ENCODE data around the gene PLA2G12A. TPM values are rescaled to one million over a fixed set of nuclear protein-coding genes. Genes with fewer than 3 reads are reported as not detected.
"Not testable (repeated sequence)": the region's sequence is repeated elsewhere in the genome, so short reads cannot be mapped to it uniquely, and the experiment has no call there.

The PLA2G12A gene
- total RNA-seq, 1 donor from 2014 or later = 43.4 TPM

DNA sequence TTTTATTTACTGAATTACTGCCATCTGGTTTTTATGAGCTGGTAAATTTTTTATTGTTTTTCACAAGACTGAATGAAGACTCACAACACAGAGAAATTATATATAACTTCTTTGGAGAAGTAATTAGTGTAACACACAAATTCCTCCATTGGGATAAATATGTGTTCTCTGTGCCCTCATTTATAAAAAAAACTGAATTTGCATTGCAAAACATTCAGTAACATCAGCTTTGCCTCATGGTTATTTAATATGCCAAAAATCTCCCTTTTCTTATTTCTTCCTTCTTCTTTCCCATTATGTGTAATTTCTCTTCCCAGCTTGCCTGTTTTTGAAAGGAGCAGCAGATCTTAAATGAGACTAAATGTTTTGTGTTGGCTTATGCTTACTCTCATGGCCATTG is 45.1 kb downstream of the PLA2G12A start:
- Mint-ChIP-seq H3K36me3 (ENCODE audit: low read depth) (peaks cover 4% of the 10 kb centered on the region), H3K27ac (ENCODE audit: unreplicated experiment) (no peak overlapping the region)
- TF ChIP-seq CTCF (IDR thresholded peaks at IDR 0.05) = no peak

DNA sequence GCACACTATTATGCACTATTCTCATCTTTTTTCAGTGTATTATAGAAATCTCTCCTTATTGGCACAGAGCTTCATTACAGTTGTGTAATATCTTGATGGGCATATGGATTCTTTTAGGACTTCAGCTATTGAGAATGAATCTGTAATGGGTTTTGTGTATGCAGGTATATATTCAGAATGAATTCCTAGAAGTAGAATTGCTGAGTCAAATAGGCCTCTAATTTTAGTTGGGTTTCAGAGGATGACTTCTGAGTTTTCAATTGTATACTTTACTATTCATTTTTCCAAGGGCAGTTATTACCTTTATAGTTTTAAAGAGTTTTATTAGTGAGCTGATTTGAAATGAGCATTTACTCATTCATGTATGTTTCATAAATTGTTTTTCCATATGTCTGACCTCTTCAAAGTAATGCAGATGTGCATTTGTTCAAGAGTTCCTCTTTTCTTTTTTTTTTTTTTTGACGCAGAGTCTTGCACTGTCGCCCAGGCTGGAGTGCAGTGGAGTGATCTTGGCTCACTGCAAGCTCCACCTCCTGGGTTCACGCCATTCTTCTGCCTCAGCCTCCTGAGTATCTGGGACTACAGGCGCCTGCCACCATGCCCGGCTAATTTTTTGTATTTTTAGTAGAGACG is 46.1 kb downstream of the PLA2G12A start:
- H3K4me1 Mint-ChIP-seq (ENCODE audit: low read depth) = no peaks in the 10 kb centered on the region
- no peak for DNase-seq (ENCODE audit: low spot score)
- no peak overlapping the region for H3K4me3 Mint-ChIP-seq (ENCODE audit: unreplicated experiment)
- no peaks in the 10 kb centered on the region for H3K9me3 Mint-ChIP-seq (ENCODE audit: low read depth)
- no peak overlapping the region for H3K27ac Mint-ChIP-seq (ENCODE audit: unreplicated experiment)
- H3K36me3 Mint-ChIP-seq (ENCODE audit: low read depth) = peaks cover 4% of the 10 kb centered on the region
- no peaks in the 10 kb centered on the region for H3K27me3 Mint-ChIP-seq (ENCODE audit: low read depth)
- no peak for TF ChIP-seq CTCF (IDR thresholded peaks at IDR 0.05)

More for the DNA sequence above, 45.1 kb downstream of the PLA2G12A start:
- Mint-ChIP-seq H3K4me3 (ENCODE audit: unreplicated experiment) (no peak overlapping the region), H3K4me1 (ENCODE audit: low read depth) (no peaks in the 10 kb centered on the region), H3K9me3 (ENCODE audit: low read depth) (no peaks in the 10 kb centered on the region), H3K27me3 (ENCODE audit: low read depth) (no peaks in the 10 kb centered on the region)
- DNase-seq (ENCODE audit: low spot score) = no peak

DNA sequence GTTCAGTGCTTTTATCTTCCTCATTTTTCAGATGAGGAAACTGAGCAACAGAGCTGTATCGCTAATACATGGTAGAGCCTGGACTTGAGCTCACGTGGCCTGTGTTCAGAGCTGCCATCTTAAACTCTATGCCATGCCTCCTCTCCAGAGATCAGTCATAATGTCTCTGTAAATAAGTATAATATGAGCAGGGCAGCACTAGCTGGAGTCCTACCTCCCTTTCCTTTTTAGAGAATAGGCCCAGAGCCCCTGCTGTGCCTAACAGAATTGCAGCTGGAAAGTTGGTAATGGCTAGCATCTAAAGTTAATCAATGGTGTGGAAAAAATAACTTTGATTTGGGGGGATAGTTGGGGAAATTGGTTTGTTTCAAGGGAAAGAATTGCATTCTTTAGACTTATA is 47.0 kb downstream of the PLA2G12A start:
- Mint-ChIP-seq H3K27me3 (ENCODE audit: low read depth) (no peaks in the 10 kb centered on the region), H3K4me1 (ENCODE audit: low read depth) (no peaks in the 10 kb centered on the region), H3K4me3 (ENCODE audit: unreplicated experiment) (no peak overlapping the region), H3K27ac (ENCODE audit: unreplicated experiment) (no peak overlapping the region), H3K9me3 (ENCODE audit: low read depth) (no peaks in the 10 kb centered on the region), H3K36me3 (ENCODE audit: low read depth) (peaks cover 4% of the 10 kb centered on the region)
- no peak for TF ChIP-seq CTCF (IDR thresholded peaks at IDR 0.05)
- DNase-seq (ENCODE audit: low spot score) = no peak

GRCh38 chr4:109678925-109679324 is 50.9 kb downstream of the PLA2G12A start:
- H3K4me1 Mint-ChIP-seq (ENCODE audit: low read depth); H3K27ac Mint-ChIP-seq (ENCODE audit: unreplicated experiment); H3K36me3 Mint-ChIP-seq (ENCODE audit: low read depth); H3K4me3 Mint-ChIP-seq (ENCODE audit: unreplicated experiment); H3K9me3 Mint-ChIP-seq (ENCODE audit: low read depth); H3K27me3 Mint-ChIP-seq (ENCODE audit: low read depth); DNase-seq (ENCODE audit: low spot score): not testable (repeated sequence)

DNA sequence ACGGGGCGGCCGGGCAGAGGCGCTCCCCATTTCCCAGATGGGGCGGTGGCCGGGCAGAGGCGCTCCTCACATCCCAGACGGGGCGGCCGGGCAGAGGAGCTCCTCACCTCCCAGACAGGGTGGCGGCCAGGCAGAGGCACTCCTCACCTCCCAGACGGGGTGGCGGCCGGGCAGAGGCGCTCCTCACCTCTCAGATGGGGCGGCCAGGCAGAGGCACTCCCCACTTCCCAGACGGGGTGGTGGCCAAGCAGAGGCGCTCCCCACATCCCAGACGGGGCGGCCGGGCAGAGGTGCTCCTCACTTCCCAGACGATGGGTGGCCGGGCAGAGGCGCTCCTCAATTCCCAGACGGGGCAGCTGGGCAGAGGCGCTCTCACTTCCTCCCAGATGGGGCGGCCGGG is 51.4 kb downstream of the PLA2G12A start:
- not testable (repeated sequence) for H3K27me3 Mint-ChIP-seq (ENCODE audit: low read depth); H3K36me3 Mint-ChIP-seq (ENCODE audit: low read depth); H3K9me3 Mint-ChIP-seq (ENCODE audit: low read depth); H3K4me3 Mint-ChIP-seq (ENCODE audit: unreplicated experiment); H3K4me1 Mint-ChIP-seq (ENCODE audit: low read depth); H3K27ac Mint-ChIP-seq (ENCODE audit: unreplicated experiment); DNase-seq (ENCODE audit: low spot score)

DNA sequence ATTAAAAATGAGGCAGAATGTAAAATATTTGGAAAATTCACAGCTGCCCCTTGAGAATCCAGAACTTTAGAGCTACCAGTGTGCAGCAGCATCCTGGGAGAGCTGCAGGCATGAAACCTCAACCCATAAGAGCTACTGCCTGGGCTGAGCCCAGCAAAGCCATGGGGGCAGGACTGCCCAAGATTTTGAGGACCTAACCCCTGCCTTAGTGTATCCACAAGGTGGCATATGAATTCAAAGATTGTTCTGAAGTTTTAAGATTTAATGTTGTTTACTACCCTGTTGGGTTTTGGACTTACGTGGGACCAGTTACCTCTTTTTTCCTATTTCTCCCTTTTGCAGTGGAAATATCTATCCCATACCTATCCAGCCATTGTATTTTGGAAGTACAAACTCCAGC is 53.0 kb downstream of the PLA2G12A start:
- Mint-ChIP-seq H3K4me1 (ENCODE audit: low read depth) (no peaks in the 10 kb centered on the region), H3K36me3 (ENCODE audit: low read depth) (no peaks in the 10 kb centered on the region), H3K27ac (ENCODE audit: unreplicated experiment) (no peak overlapping the region), H3K27me3 (ENCODE audit: low read depth) (no peaks in the 10 kb centered on the region), H3K9me3 (ENCODE audit: low read depth) (peaks cover 3% of the 10 kb centered on the region), H3K4me3 (ENCODE audit: unreplicated experiment) (no peak overlapping the region)
- peak; percentile 46 for TF ChIP-seq CTCF (IDR thresholded peaks at IDR 0.05)
- DNase-seq (ENCODE audit: low spot score) = no peak
